ENCODE measurements around the gene S1PR3. TPM values are rescaled to one million over a fixed set of nuclear protein-coding genes. Genes with fewer than 3 reads are reported as not detected.

S1PR3 gene
- total RNA-seq, 2 donors from 2014 or later, result 0.07 to 0.14 TPM

Other genes with a start within 250 kb of the S1PR3 start
- under 1 TPM in 1 of 2 donors, not detected in 1; 0.02 TPM for gene SHC3, start 187.3 kb downstream of the S1PR3 start, total RNA-seq